ENCODE measurements around the gene ATP4B. TPM values are rescaled to one million over a fixed set of nuclear protein-coding genes. Genes with fewer than 3 reads are reported as not detected.

Gene ATP4B
- total RNA-seq, 1 experiment from 2014 or later, result not detected

DNA sequence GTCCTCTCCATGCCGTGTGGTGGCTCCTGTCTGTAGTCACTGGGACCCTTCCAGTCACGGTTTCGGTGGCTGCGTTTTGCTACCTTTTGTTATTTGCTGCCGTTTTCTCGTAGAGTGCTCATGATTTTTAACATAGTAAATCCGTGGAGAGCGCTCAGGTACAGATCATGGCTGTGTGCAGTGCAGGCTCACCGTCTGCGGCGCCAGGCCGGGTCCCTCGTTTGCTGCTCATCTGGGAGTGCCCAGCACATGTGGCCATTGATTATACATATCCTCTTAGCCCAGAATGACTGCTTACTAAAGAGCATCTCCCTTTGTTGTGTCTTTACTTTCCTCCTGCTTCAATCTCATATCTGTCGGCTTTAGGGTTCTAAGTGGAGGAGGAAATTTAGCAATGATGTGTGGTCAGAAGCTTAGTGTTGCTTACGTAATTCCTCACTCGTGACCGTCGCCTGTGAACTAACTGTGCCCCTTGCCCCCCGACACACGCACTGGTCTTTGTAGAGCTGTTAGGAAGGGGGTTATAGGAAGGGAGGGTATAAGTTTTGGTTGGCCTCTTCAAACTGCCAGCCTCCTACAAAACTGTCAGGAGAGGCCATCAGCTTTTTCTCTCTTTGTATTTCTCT lies 41.6 kb downstream of the ATP4B start:
- H3K27me3 Mint-ChIP-seq (ENCODE audit: low read depth), result peaks cover 1% of the 10 kb centered on the region; the same call in 1 of the 2 replicates
- H3K4me1 ChIP-seq (ENCODE audit: insufficient read depth, low read length), result peaks cover 4% of the 10 kb centered on the region; the same call in 1 of the 2 replicates
- H3K79me1 ChIP-seq (ENCODE audit: insufficient read depth, low read depth, low read length, poor library complexity, severe bottlenecking), result no peaks in the 10 kb centered on the region
- no peak overlapping the region for H3T11ph ChIP-seq (ENCODE audit: low read length)
- no CpG with 5 or more reads among the region's 20 CpGs for WGBS (ENCODE audit: extremely low coverage, insufficient read length, low lambda C conversion rate)
- no peak overlapping the region for H2BK20ac ChIP-seq (ENCODE audit: low read depth, low read length, poor library complexity, severe bottlenecking)
- no peaks in the 10 kb centered on the region for H4K20me1 ChIP-seq (ENCODE audit: control insufficient read depth, insufficient read depth, insufficient read length)
- no peak overlapping the region for H3K4me3 Mint-ChIP-seq
- peaks cover 15 to 33% (median 20%) of the 10 kb centered on the region in 3 experiments; a peak in 6 of 7 replicates for H3K36me3 Mint-ChIP-seq (ENCODE audit: insufficient read depth in 1 of 3, low read depth in 3 of 3)
- no peak overlapping the region for H3K23ac ChIP-seq (ENCODE audit: insufficient read length, low read depth, low read length)
- TF ChIP-seq, protein P1, sequence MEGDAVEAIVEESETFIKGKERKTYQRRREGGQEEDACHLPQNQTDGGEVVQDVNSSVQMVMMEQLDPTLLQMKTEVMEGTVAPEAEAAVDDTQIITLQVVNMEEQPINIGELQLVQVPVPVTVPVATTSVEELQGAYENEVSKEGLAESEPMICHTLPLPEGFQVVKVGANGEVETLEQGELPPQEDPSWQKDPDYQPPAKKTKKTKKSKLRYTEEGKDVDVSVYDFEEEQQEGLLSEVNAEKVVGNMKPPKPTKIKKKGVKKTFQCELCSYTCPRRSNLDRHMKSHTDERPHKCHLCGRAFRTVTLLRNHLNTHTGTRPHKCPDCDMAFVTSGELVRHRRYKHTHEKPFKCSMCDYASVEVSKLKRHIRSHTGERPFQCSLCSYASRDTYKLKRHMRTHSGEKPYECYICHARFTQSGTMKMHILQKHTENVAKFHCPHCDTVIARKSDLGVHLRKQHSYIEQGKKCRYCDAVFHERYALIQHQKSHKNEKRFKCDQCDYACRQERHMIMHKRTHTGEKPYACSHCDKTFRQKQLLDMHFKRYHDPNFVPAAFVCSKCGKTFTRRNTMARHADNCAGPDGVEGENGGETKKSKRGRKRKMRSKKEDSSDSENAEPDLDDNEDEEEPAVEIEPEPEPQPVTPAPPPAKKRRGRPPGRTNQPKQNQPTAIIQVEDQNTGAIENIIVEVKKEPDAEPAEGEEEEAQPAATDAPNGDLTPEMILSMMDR (conservative IDR thresholded peaks at IDR 0.05), result no peak
- peaks cover 22 to 25% of the 10 kb centered on the region in 2 experiments for H3K4me1 Mint-ChIP-seq
- no peaks in the 10 kb centered on the region for H3K9me3 ChIP-seq (ENCODE audit: control insufficient read depth, low read depth, low read length)
- no peak overlapping the region for H3K14ac ChIP-seq (ENCODE audit: insufficient read depth, low read length)
- no peak for DNase-seq
- H4K5ac ChIP-seq (ENCODE audit: insufficient read length, low read depth, low read length), result no peak overlapping the region
- peak overlapping the region; percentile 73 to 99 (median 88) for H3K27ac Mint-ChIP-seq
- H3K23me2 ChIP-seq (ENCODE audit: insufficient read length, low read depth, low read length, poor library complexity, severe bottlenecking), result no peaks in the 10 kb centered on the region
- no peak overlapping the region for H2BK15ac ChIP-seq (ENCODE audit: low read depth, low read length)
- no peak overlapping the region for H3K18ac ChIP-seq (ENCODE audit: insufficient read length, low read depth, low read length)
- no peak overlapping the region for H2AK5ac ChIP-seq (ENCODE audit: insufficient read length, low read length)
- no peak overlapping the region for H2BK12ac ChIP-seq (ENCODE audit: insufficient read length, low read depth, low read length)
- no peak overlapping the region for H3K9ac ChIP-seq (ENCODE audit: extremely low read depth, insufficient read length, low read length)
- H4K91ac ChIP-seq (ENCODE audit: insufficient read length, low read depth, low read length), result no peak overlapping the region
- no peak overlapping the region for H2BK120ac ChIP-seq (ENCODE audit: low read depth, low read length, poor library complexity, severe bottlenecking)
- no peak overlapping the region for H3K56ac ChIP-seq (ENCODE audit: insufficient read length, low read depth, low read length)
- H2BK5ac ChIP-seq (ENCODE audit: insufficient read length, low read length), result no peak overlapping the region
- no peak overlapping the region for H3K4ac ChIP-seq (ENCODE audit: low read depth, low read length)
- no peaks in the 10 kb centered on the region for H3K27me3 ChIP-seq (ENCODE audit: insufficient read depth, low read length)
- no peak overlapping the region for H4K8ac ChIP-seq (replicated peaks; ENCODE audit: insufficient read length, low read depth, low read length)
- H3K9me3 Mint-ChIP-seq, result no peaks in the 10 kb centered on the region
- H2AFZ ChIP-seq (ENCODE audit: low read length), result no peak overlapping the region
- H3K79me2 ChIP-seq (ENCODE audit: insufficient read depth, low read length), result peaks cover 6% of the 10 kb centered on the region; the same call in 1 of the 2 replicates
- no peak overlapping the region for H3K4me2 ChIP-seq (ENCODE audit: insufficient read depth, insufficient read length, low read length)
- H3K27ac ChIP-seq (ENCODE audit: insufficient read length, low read depth, low read length), result peak overlapping the region; percentile 13

All from H9 (cell line).